Stimulated activated memory B cell treated with anti-CD40 and anti-IgM and Interleukin-4, amounts not matched to agents 10 μg/mL and 1 μg/mL and 100 μg/mL, for 72 hours (primary cell): Measurements from ENCODE around the gene CACNA2D3.
"Not testable (repeated sequence)": the region's sequence is repeated elsewhere in the genome, so short reads cannot be mapped to it uniquely, and the experiment has no call there.

ENCODE experiments used
- ATAC-seq: fragments of 150-1000 bp; cut with Tn5 transposase; 2 replicates; pipeline ENCODE4 v1.10.0; 2021
- H3K27ac Mint-ChIP-seq: one replicate; pipeline ENCODE4 v1.8.0; 2022; ENCODE audit warnings: mild to moderate bottlenecking, mixed read lengths
- H3K27me3 Mint-ChIP-seq: one replicate; pipeline ENCODE4 v1.8.0; 2022; ENCODE audit warnings: mixed read lengths
- H3K36me3 Mint-ChIP-seq: one replicate; pipeline ENCODE4 v1.8.0; 2022; ENCODE audit warnings: mixed read lengths
- H3K4me1 Mint-ChIP-seq: one replicate; pipeline ENCODE4 v1.8.0; 2022; ENCODE audit warnings: mixed read lengths
- H3K4me3 Mint-ChIP-seq: one replicate; pipeline ENCODE4 v1.8.0; 2022; ENCODE audit warnings: mild to moderate bottlenecking, moderate library complexity, mixed read lengths
- H3K9me3 Mint-ChIP-seq: one replicate; pipeline ENCODE4 v1.8.0; 2022; ENCODE audit warnings: mixed read lengths

CACNA2D3 gene

GRCh38 chr3:54628888-54629441 lies 506.6 kb downstream of the CACNA2D3 start:
- H3K4me1 Mint-ChIP-seq, result no peaks in the 10 kb centered on the region
- no peak for ATAC-seq

DNA sequence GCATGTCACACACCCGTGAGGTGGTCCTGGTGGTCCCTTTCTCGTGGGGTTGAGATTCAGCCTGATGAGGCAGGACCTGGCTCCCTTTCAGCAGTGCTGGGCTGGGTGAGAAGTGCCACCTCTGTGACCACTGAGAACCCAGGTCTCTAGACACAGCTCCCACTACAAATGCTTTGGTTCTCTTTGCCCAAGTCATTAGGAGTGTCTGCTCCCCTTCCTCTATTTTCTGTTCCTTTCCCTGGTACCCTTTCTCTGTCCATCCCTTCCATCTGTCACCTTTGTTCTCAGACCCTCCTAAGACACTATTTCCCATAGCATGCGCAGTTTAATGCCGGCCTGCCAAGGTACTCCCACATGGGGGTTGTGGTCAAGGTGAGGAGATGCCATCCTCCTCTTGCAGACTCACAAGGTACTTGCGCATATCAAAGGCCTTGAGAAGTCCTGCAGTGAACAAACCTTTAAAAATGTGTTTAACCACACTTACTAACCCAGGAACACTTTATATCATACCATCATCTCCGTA lies 507.8 kb downstream of the CACNA2D3 start:
- Mint-ChIP-seq H3K9me3 (peaks cover 7% of the 10 kb centered on the region), H3K36me3 (no peaks in the 10 kb centered on the region), H3K27ac (no peak overlapping the region), H3K27me3 (no peaks in the 10 kb centered on the region), H3K4me3 (no peak overlapping the region), H3K4me1 (no peaks in the 10 kb centered on the region)
- ATAC-seq, result no peak

More at GRCh38 chr3:54628888-54629441, 506.6 kb downstream of the CACNA2D3 start:
- peaks cover 4% of the 10 kb centered on the region for H3K9me3 Mint-ChIP-seq
- no peaks in the 10 kb centered on the region for H3K36me3 Mint-ChIP-seq
- no peak overlapping the region for H3K4me3 Mint-ChIP-seq
- H3K27ac Mint-ChIP-seq, result no peak overlapping the region
- H3K27me3 Mint-ChIP-seq, result no peaks in the 10 kb centered on the region

GRCh38 chr3:54631001-54631400 lies 508.6 kb downstream of the CACNA2D3 start:
- not testable (repeated sequence) for H3K4me3 Mint-ChIP-seq, H3K27me3 Mint-ChIP-seq, H3K4me1 Mint-ChIP-seq, H3K36me3 Mint-ChIP-seq, ATAC-seq, H3K9me3 Mint-ChIP-seq, H3K27ac Mint-ChIP-seq

GRCh38 chr3:54631516-54632325 lies 509.4 kb downstream of the CACNA2D3 start:
- no peak for ATAC-seq
- Mint-ChIP-seq H3K4me3 (no peak overlapping the region), H3K4me1 (no peaks in the 10 kb centered on the region), H3K27me3 (no peaks in the 10 kb centered on the region), H3K9me3 (peaks cover 7% of the 10 kb centered on the region), H3K27ac (no peak overlapping the region), H3K36me3 (no peaks in the 10 kb centered on the region)

GRCh38 chr3:54632326-54632665 lies 509.9 kb downstream of the CACNA2D3 start:
- no peak overlapping the region for H3K27ac Mint-ChIP-seq
- peaks cover 3% of the 10 kb centered on the region for H3K9me3 Mint-ChIP-seq
- H3K27me3 Mint-ChIP-seq, result no peaks in the 10 kb centered on the region

GRCh38 chr3:54632834-54633233 lies 510.5 kb downstream of the CACNA2D3 start:
- Mint-ChIP-seq H3K4me3 (no peak overlapping the region), H3K27me3 (no peaks in the 10 kb centered on the region), H3K4me1 (no peaks in the 10 kb centered on the region), H3K9me3 (peaks cover 3% of the 10 kb centered on the region), H3K27ac (no peak overlapping the region), H3K36me3 (no peaks in the 10 kb centered on the region)
- ATAC-seq, result no peak

More at GRCh38 chr3:54632326-54632665, 509.9 kb downstream of the CACNA2D3 start:
- no peaks in the 10 kb centered on the region for H3K4me1 Mint-ChIP-seq
- H3K36me3 Mint-ChIP-seq, result no peaks in the 10 kb centered on the region
- ATAC-seq, result no peak
- H3K4me3 Mint-ChIP-seq, result no peak overlapping the region

DNA sequence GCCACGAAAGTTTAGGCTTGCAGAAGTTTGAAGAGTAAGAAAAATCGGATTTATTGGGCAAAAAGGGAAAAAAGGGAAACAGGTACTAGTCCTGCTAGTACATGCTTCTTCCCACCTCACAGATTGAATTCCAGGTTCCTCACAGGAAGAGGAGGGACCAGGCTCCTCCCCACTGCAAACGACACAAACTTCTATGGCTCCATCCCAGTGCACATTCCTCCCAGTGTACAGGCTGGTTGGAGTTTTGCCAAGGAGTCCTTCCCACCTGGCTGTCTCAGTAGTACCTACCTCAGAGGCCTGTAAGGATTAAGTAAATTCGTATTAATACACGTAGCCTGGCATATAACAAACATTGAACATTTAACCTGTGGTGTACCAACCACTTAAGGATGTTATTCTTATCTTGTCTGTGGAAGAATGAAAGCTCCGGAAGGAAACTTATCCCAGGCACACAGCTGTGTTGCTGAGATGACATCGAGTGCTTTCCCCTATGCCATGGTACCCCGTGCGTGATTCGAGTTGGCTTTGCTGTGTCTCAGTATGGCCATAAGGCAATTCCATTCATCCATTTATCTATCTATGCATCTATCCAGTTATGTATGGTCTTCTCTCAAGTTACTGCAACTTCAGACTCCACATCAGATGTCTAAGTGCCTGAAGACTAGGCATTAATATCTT lies 511.2 kb downstream of the CACNA2D3 start:
- Mint-ChIP-seq H3K4me3 (no peak overlapping the region), H3K27ac (no peak overlapping the region), H3K4me1 (peaks cover 3% of the 10 kb centered on the region), H3K36me3 (no peaks in the 10 kb centered on the region), H3K27me3 (no peaks in the 10 kb centered on the region), H3K9me3 (peaks cover 3% of the 10 kb centered on the region)
- no peak for ATAC-seq

- Mint-ChIP-seq H3K4me3 (no peak overlapping the region), H3K9me3 (peaks cover 3% of the 10 kb centered on the region)
- no peak for ATAC-seq
These were observed 511.7 kb downstream of the CACNA2D3 start for GRCh38 chr3:54634122-54634469.

DNA sequence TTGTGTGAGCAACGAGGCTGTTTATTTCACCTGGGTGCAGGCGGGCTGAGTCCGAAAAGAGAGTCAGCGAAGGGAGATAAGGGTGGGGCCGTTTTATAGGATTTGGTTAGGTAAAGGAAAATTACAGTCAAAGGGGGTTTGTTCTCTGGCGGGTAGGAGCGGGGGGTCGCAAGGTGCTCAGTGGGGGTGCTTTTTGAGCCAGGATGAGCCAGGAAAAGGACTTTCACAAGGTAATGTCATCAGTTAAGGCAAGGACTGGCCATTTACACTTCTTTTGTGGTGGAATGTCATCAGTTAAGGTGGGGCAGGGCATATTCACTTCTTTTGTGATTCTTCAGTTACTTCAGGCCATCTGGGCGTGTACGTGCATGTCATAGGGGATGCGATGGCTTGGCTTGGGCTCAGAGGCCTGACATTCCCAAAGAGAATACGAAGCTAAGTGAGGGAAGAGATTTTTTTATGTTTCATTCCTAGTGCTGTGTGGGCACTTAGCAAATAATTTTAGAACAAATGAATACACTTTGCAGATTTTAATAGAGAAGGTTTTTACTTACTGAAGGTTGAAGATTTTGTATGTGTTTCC lies 517.5 kb downstream of the CACNA2D3 start:
- not testable (repeated sequence) for ATAC-seq, H3K4me3 Mint-ChIP-seq, H3K9me3 Mint-ChIP-seq

More at GRCh38 chr3:54634122-54634469, 511.7 kb downstream of the CACNA2D3 start:
- Mint-ChIP-seq H3K27me3 (no peaks in the 10 kb centered on the region), H3K27ac (no peak overlapping the region), H3K4me1 (peaks cover 8% of the 10 kb centered on the region), H3K36me3 (no peaks in the 10 kb centered on the region)

GRCh38 chr3:54641226-54642014 lies 519.1 kb downstream of the CACNA2D3 start:
- Mint-ChIP-seq H3K4me1 (peaks cover 9% of the 10 kb centered on the region), H3K4me3 (no peak overlapping the region), H3K36me3 (no peaks in the 10 kb centered on the region), H3K27me3 (no peaks in the 10 kb centered on the region), H3K27ac (no peak overlapping the region), H3K9me3 (peaks cover 4% of the 10 kb centered on the region)
- no peak for ATAC-seq

More for the DNA sequence above, 517.5 kb downstream of the CACNA2D3 start:
- not testable (repeated sequence) for H3K36me3 Mint-ChIP-seq, H3K27me3 Mint-ChIP-seq, H3K27ac Mint-ChIP-seq, H3K4me1 Mint-ChIP-seq

- Mint-ChIP-seq H3K4me3 (no peak overlapping the region), H3K4me1 (peaks cover 9% of the 10 kb centered on the region), H3K36me3 (no peaks in the 10 kb centered on the region), H3K27ac (no peak overlapping the region), H3K27me3 (no peaks in the 10 kb centered on the region), H3K9me3 (peaks cover 4% of the 10 kb centered on the region)
- no peak for ATAC-seq
These were observed 519.8 kb downstream of the CACNA2D3 start for GRCh38 chr3:54642147-54642546.

DNA sequence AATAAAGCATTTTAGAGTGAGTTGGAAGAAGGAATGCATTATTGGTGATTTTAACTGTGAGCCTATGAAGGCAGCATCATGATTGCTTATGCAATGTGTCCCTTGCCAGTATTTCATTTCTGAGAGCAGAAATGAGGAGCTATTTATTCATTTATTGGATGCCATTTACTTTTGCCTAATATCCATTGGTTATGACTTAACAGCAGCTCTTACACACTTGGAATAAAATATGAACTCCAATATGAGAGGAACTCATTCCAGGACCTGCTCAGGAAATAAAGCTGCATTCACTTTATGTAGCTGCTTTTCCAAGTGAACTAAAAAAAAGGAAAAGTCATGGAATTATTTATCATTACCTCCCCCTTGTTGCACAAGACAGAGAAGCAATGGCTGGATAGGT lies 525.4 kb downstream of the CACNA2D3 start:
- H3K27me3 Mint-ChIP-seq, result no peaks in the 10 kb centered on the region
- no peak overlapping the region for H3K4me3 Mint-ChIP-seq
- peaks cover 8% of the 10 kb centered on the region for H3K9me3 Mint-ChIP-seq
- H3K36me3 Mint-ChIP-seq, result no peaks in the 10 kb centered on the region
- no peaks in the 10 kb centered on the region for H3K4me1 Mint-ChIP-seq
- ATAC-seq, result no peak
- no peak overlapping the region for H3K27ac Mint-ChIP-seq

DNA sequence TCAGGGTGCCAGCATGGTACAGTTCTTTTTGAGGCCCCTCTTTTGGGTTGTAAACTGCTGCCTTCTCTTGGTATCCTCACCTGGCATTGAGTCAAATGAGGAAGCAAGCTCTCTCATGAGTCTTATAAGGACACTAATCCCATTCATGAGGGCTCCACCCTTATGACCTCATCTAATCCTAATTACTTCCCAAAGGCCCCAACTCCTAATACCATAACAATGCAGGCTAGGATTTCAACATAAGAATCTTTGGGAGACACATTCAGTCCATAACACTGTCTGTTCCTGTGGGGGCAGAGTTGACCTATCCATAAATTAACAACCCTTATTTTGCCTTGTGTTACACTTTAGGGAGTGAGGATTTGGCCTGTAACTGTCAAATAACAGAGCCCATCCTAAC lies 527.2 kb downstream of the CACNA2D3 start:
- Mint-ChIP-seq H3K9me3 (peaks cover 8% of the 10 kb centered on the region), H3K4me3 (no peak overlapping the region), H3K4me1 (no peaks in the 10 kb centered on the region), H3K36me3 (no peaks in the 10 kb centered on the region), H3K27ac (no peak overlapping the region), H3K27me3 (no peaks in the 10 kb centered on the region)
- ATAC-seq, result no peak

DNA sequence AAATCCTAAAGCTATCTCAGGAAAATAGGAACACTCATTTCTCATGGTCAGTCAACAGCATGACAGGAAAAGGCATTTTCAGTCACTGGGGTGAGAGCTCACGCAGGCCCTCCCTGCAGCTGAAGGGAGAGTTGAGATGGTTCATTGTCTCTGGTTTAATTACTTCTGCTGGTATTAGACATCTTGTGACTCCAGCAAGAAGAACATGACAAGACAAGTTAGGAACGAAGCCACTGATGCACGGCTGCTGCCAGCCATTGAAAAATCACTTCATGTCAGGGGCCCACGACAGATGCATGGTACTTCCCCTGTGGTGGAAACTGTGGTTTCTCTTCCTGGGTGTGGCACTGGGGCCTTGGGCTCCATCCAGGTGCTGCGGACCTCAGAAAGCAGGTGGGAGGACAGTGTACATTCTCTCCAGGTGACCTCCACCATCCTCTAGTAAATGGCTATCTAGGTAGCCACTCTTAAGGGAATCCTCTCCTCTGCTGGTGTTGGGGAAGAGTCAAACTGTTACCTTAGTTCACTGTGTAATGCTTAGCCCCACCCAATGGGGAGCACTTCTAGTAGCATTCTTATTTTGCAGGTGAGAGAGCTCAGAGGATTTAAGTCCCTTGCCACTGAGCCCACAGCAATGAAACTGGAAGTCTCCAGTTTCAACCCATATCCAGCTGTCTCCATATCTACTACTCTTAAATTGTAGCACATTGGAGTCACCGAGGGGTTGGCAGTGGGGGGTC lies 531.3 kb downstream of the CACNA2D3 start:
- Mint-ChIP-seq H3K27ac (no peak overlapping the region), H3K9me3 (peaks cover 4% of the 10 kb centered on the region), H3K27me3 (no peaks in the 10 kb centered on the region), H3K36me3 (no peaks in the 10 kb centered on the region), H3K4me1 (no peaks in the 10 kb centered on the region), H3K4me3 (no peak overlapping the region)
- ATAC-seq, result no peak
